Measurements from ENCODE around the gene APOL6. TPM values are rescaled to one million over a fixed set of nuclear protein-coding genes. Genes with fewer than 3 reads are reported as not detected.
A peak's percentile ranks its signal among the peaks of the same experiment; 100 is the strongest.

The APOL6 gene
- total and polyA plus RNA-seq, 2 of the 13 experiments (the other 11 are each of a cell fraction or from before 2014, with no cell fraction given), result 5.2 to 7.5 TPM

- TF ChIP-seq PATZ1 (CRISPR knock-in tag; IDR thresholded peaks at IDR 0.05) (peak; percentile 48), TGIF2 (CRISPR knock-in tag; IDR thresholded peaks at IDR 0.05) (no peak), MED13 (CRISPR knock-in tag; IDR thresholded peaks at IDR 0.05) (no peak), LRRFIP1 (CRISPR knock-in tag; conservative IDR thresholded peaks at IDR 0.05) (no peak), IKZF1 (IDR thresholded peaks at IDR 0.05) (no peak), NBN (conservative IDR thresholded peaks at IDR 0.05) (no peak), ZNF570 (CRISPR knock-in tag; IDR thresholded peaks at IDR 0.05; ENCODE audit: borderline replicate concordance) (no peak), ZGPAT (CRISPR knock-in tag; IDR thresholded peaks at IDR 0.05) (peak; percentile 58), MTF2 (CRISPR knock-in tag; IDR thresholded peaks at IDR 0.05; ENCODE audit: borderline replicate concordance) (no peak), ZNF350 (CRISPR knock-in tag; IDR thresholded peaks at IDR 0.05; ENCODE audit: borderline replicate concordance, low read depth) (peak; percentile 29; the same call in 1 of the 2 replicates), ZNF20 (CRISPR knock-in tag; IDR thresholded peaks at IDR 0.05) (no peak), POGK (CRISPR knock-in tag; conservative IDR thresholded peaks at IDR 0.05) (no peak), RERE (CRISPR knock-in tag; IDR thresholded peaks at IDR 0.05; ENCODE audit: low read depth) (no peak), ZNF777 (CRISPR knock-in tag; IDR thresholded peaks at IDR 0.05) (no peak)
These were observed 5.9 kb upstream of the APOL6 start (continued) for GRCh38 chr22:35642305-35642741.
